HK-2 (cell line): ENCODE data around the gene ME2.
"Not testable (repeated sequence)": the region's sequence is repeated elsewhere in the genome, so short reads cannot be mapped to it uniquely, and the experiment has no call there.

Experiments used
- DNase-seq: peaks from one replicate; pipeline ENCODE4 v3.0.0-alpha.2; 2018; ENCODE audit not compliant: unreplicated experiment

The ME2 gene

GRCh38 chr18:50924372-50924771, 45.5 kb downstream of the ME2 start:
- no peak for DNase-seq

- no peak for DNase-seq
Measured at GRCh38 chr18:50926521-50926920, 47.6 kb downstream of the ME2 start.

- peak; percentile 17 for DNase-seq
Measured at GRCh38 chr18:50928551-50928950, 49.6 kb downstream of the ME2 start.

GRCh38 chr18:50933684-50934083, 54.8 kb downstream of the ME2 start:
- DNase-seq: no peak

- DNase-seq: no peak
Measured at GRCh38 chr18:50934545-50935211, 55.8 kb downstream of the ME2 start.

- DNase-seq: no peak
Measured at GRCh38 chr18:50935493-50936191, 56.7 kb downstream of the ME2 start.

- no peak for DNase-seq
Measured at GRCh38 chr18:50937183-50937582, 58.3 kb downstream of the ME2 start.

- DNase-seq: no peak
Measured at GRCh38 chr18:50938912-50939311, 60.0 kb downstream of the ME2 start.

- DNase-seq: no peak
Measured at GRCh38 chr18:50944245-50944932, 65.5 kb downstream of the ME2 start.

- not testable (repeated sequence) for DNase-seq
Measured at GRCh38 chr18:50945918-50946317, 67.0 kb downstream of the ME2 start.

GRCh38 chr18:50947899-50948298, 69.0 kb downstream of the ME2 start:
- no peak for DNase-seq

GRCh38 chr18:50949185-50949584, 70.3 kb downstream of the ME2 start:
- no peak for DNase-seq

- DNase-seq: no peak
Measured at GRCh38 chr18:50950626-50951025, 71.7 kb downstream of the ME2 start.

- DNase-seq: no peak
Measured at GRCh38 chr18:50953822-50954221, 74.9 kb downstream of the ME2 start.

- DNase-seq: no peak
Measured at GRCh38 chr18:50955253-50955652, 76.3 kb downstream of the ME2 start.

GRCh38 chr18:50956116-50956515, 77.2 kb downstream of the ME2 start:
- no peak for DNase-seq

- no peak for DNase-seq
Measured at GRCh38 chr18:50961974-50962373, 83.1 kb downstream of the ME2 start.

GRCh38 chr18:50967714-50968661, 89.1 kb downstream of the ME2 start, which contains the start of gene ELAC1:
Gene ELAC1, plus strand, starts transcription at chr18:50968040. Its CDS starts 6,365 bp downstream, at chr18:50974405.
- peak; percentile 68 for DNase-seq

- no peak for DNase-seq
Measured at GRCh38 chr18:50969448-50969847, 90.5 kb downstream of the ME2 start.

GRCh38 chr18:50970006-50970405, 91.1 kb downstream of the ME2 start:
- no peak for DNase-seq

- DNase-seq: not testable (repeated sequence)
Measured at GRCh38 chr18:50972404-50972803, 93.5 kb downstream of the ME2 start.
